GM21381 (cell line): ENCODE data around the gene SPACA5.
"Not testable (repeated sequence)": the region's sequence is repeated elsewhere in the genome, so short reads cannot be mapped to it uniquely, and the experiment has no call there.

ENCODE experiments used
- ATAC-seq: cut with Tn5 transposase; IDR thresholded peaks from one replicate; pipeline ENCODE4 v1.9.1; 2021; ENCODE audit warnings: mild to moderate bottlenecking, moderate library complexity; ENCODE audit not compliant: unreplicated experiment

SPACA5 gene

DNA sequence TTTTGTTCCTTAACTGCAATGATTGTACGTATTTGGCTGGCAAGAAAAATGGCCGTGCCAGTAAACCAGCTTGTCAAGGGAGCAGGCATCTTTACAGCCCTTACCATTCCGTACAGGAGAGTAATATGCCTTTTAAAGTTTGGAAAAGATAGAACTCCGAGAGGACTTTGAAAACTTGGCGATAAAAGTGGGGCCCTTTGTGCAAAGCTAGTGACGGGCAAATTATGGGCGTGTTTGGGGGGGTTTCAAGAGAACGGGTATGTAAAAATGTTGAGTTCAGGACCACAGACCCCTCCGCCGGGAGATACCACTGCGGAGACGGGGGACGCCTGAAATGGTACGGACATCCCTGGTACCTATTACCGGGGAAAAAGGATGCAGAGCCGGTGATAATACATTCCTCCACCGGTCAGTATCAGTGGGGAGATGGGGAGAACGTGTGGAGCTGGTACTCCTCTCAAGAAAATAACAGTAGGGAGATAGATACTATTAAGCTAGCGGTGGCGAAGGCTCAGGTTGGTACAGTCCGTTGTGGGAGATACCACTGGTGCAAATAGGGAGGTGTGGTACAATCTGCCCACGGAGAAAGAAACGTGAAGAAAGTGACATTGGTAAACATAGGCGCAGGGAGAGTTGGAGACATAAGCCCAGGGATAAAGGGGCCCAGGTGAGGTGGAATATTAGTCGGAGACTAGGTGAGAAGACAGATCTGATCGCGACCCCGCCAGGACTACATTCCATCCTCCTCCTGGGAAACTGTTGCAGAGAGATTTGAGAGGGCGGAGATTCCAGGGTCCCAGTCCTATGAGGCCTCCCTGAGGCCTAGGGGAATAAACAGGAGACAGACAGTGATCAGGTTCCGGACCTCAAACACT is 14.5 kb downstream of the SPACA5 start:
- no peak for ATAC-seq

DNA sequence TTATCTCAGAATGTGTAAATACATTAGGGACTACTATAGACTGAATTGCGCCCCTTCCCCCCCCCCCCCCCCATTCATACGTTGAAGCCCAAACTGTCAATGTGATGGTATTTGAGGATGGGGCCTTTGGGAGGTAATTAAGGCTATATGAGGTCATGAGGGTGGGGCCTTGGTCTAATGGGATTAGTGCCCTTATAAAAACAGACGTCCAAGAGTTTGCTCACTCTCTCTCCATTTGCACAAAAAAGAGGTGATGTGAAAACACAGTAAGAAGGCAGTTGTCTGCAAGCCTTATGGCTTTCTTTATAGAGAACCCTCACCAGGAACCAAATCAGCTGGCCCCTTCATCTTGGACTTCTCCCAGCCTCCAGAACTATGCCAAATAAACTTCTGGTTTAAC is 15.3 kb downstream of the SPACA5 start:
- ATAC-seq = no peak

- ATAC-seq = no peak
Measured at GRCh38 chrX:48022738-48023137, 15.9 kb downstream of the SPACA5 start.

- ATAC-seq = no peak
Measured at GRCh38 chrX:48025561-48025960, 18.8 kb downstream of the SPACA5 start.

GRCh38 chrX:48027545-48027944 is 20.8 kb downstream of the SPACA5 start:
- ATAC-seq = not testable (repeated sequence)

DNA sequence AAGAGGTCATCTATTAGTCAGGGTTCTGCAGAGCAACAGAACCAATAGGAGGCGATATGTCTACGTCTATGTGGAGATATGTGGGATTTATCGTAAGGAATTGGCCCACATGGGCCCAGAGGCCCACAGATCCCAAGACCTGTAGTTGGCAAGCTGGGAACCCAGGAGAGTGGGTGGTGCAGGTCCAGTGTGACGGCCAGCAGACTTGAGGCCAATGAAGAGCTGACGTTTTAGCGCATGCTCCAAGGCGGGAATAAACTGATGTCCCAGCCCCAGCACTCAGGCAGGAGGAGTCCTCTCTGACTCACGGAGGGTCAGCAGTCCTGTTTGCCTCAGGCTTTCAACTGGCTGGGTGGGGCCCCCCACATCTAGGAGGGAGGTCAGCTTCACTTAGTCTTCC is 21.3 kb downstream of the SPACA5 start:
- ATAC-seq = no peak

DNA sequence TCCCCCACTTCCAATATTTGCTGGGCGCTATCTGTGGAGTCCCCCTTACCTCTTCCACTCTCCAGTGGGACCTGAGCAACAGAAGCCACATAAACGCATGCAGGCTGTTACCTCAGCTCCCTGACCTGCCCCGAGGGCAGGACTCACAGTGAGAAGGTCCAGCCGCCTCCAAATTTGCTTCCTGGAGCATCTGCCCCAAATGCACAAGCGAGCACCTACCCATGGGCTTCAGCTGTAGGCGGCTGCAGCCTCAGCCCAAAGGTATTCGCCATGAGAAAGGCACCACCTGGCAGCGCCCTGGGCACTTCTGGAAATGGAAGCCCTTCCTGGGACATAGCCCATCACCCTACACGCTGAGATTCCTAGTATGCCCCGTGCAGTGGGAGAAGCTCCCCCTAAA is 23.4 kb downstream of the SPACA5 start:
- ATAC-seq = no peak

GRCh38 chrX:48030641-48031173 is 23.9 kb downstream of the SPACA5 start:
- not testable (repeated sequence) for ATAC-seq

- ATAC-seq = no peak
Measured at GRCh38 chrX:48035891-48036290, 29.1 kb downstream of the SPACA5 start.

DNA sequence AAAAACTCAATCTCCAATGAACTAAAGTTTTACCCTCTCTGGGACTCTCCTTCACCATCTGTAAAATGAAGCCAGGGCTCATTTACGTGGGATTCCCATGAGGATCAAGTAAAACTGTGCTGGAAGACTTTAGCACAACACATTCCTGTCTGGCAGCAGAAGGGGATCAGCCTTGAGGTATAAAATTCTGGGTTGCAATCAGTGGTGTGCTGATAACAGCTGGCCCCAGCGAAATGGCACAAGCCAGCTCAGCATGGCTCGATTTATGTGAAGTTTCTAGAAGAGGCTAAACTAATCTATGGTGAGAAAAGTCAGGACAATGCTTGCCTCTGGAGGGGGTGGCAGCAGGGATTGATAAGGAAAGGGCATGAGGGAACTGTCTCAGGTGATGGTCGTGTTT is 36.3 kb downstream of the SPACA5 start:
- ATAC-seq = no peak

- no peak for ATAC-seq
Measured at GRCh38 chrX:48045410-48046311, 38.9 kb downstream of the SPACA5 start.

- no peak for ATAC-seq
Measured at GRCh38 chrX:48046846-48047245, 40.1 kb downstream of the SPACA5 start.

- ATAC-seq = no peak
Measured at GRCh38 chrX:48058621-48059295, 52.0 kb downstream of the SPACA5 start.

GRCh38 chrX:48059296-48059639 is 52.5 kb downstream of the SPACA5 start:
- no peak for ATAC-seq
